SK-N-SH treated with all-trans-retinoic acid at 6 μM for 48 hours (cell line): ENCODE measurements around the gene GCG.

Source experiments
- ATAC-seq: fragments of 200-7000 bp; cut with Tn5 transposase; 3 replicates; pipeline ENCODE4 v1.9.1; 2020; ENCODE audit warnings: mild to moderate bottlenecking, moderate library complexity
- ARNTL ChIP-seq: fragments of 450-650 bp; formaldehyde crosslinking; IDR thresholded peaks from 2 replicates; pipeline ENCODE4 v1.5.0; 2020; ENCODE audit warnings: low read depth, mild to moderate bottlenecking, moderate library complexity, borderline replicate concordance
- BACH2 ChIP-seq: fragments of 250-450 bp; sonication (Bioruptor Pico); IDR thresholded peaks from 2 replicates; pipeline ENCODE4 v1.9.0; 2021; ENCODE audit warnings: mild to moderate bottlenecking, borderline replicate concordance
- CSDC2 ChIP-seq: fragments of 250-450 bp; sonication (Bioruptor Pico); IDR thresholded peaks from 2 replicates; pipeline ENCODE4 v1.5.0; 2020; ENCODE audit warnings: mild to moderate bottlenecking, moderate library complexity
- ESRRG ChIP-seq: fragments of 250-450 bp; sonication (Bioruptor Pico); IDR thresholded peaks from 2 replicates; pipeline ENCODE4 v1.6.1; 2021; ENCODE audit warnings: mild to moderate bottlenecking
- GLIS3 ChIP-seq: fragments of 250-450 bp; sonication (Bioruptor Pico); IDR thresholded peaks from 2 replicates; pipeline ENCODE4 v1.5.0; 2020; ENCODE audit warnings: mild to moderate bottlenecking, moderate library complexity
- ISL1 ChIP-seq: fragments of 250-450 bp; sonication (Bioruptor Pico); IDR thresholded peaks from 2 replicates; pipeline ENCODE4 v2.1.2; 2022; ENCODE audit warnings: mild to moderate bottlenecking, moderate library complexity
- OSR1 ChIP-seq: fragments of 250-450 bp; sonication (Bioruptor Pico); IDR thresholded peaks from 2 replicates; pipeline ENCODE4 v1.8.0; 2022; ENCODE audit warnings: moderate library complexity, mild to moderate bottlenecking, inconsistent platforms
- POU6F1 ChIP-seq: fragments of 250-450 bp; sonication (Bioruptor Pico); IDR thresholded peaks from 2 replicates; pipeline ENCODE4 v1.8.0; 2021; ENCODE audit warnings: low read depth, mild to moderate bottlenecking, moderate library complexity, borderline replicate concordance
- SNAI2 ChIP-seq: fragments of 250-450 bp; sonication (Bioruptor Pico); IDR thresholded peaks from 2 replicates; pipeline ENCODE4 v1.5.0; 2020; ENCODE audit warnings: mild to moderate bottlenecking, moderate library complexity
- TCF4 ChIP-seq: fragments of 250-450 bp; sonication (Bioruptor Pico); IDR thresholded peaks from 2 replicates; pipeline ENCODE4 v1.8.0; 2021; ENCODE audit warnings: mild to moderate bottlenecking, moderate library complexity, borderline replicate concordance
- TOX ChIP-seq: fragments of 250-450 bp; sonication (Bioruptor Pico); IDR thresholded peaks from 2 replicates; pipeline ENCODE4 v1.8.0; 2021; ENCODE audit warnings: mild to moderate bottlenecking, moderate library complexity, borderline replicate concordance
- TSHZ2 ChIP-seq: fragments of 250-450 bp; sonication (Bioruptor Pico); IDR thresholded peaks from 2 replicates; pipeline ENCODE4 v1.5.0; 2020; ENCODE audit warnings: mild to moderate bottlenecking, moderate library complexity
- ZFP3 ChIP-seq: fragments of 250-450 bp; sonication (Bioruptor Pico); IDR thresholded peaks from 2 replicates; pipeline ENCODE4 v1.5.0; 2020; ENCODE audit warnings: mild to moderate bottlenecking, moderate library complexity
- ZNF565 ChIP-seq: fragments of 450-650 bp; formaldehyde crosslinking; conservative IDR thresholded peaks from 2 replicates; pipeline ENCODE4 v1.5.0; 2020; ENCODE audit warnings: low read depth, mild to moderate bottlenecking, moderate library complexity
- ZNF8 ChIP-seq: fragments of 450-650 bp; formaldehyde crosslinking; IDR thresholded peaks from 2 replicates; pipeline ENCODE4 v1.5.0; 2020; ENCODE audit warnings: mild to moderate bottlenecking, moderate library complexity
- TF ChIP-seq, protein P1 (sequence below): fragments of 250-450 bp; sonication (Bioruptor Pico); IDR thresholded peaks from 2 replicates; pipeline ENCODE4 v1.8.0; 2020; ENCODE audit warnings: mild to moderate bottlenecking, moderate library complexity, borderline replicate concordance
- TF ChIP-seq, protein P2 (sequence below): fragments of 250-450 bp; sonication (Bioruptor Pico); IDR thresholded peaks from 2 replicates; pipeline ENCODE4 v1.5.1; 2020; ENCODE audit warnings: low read depth, mild to moderate bottlenecking, moderate library complexity
- TF ChIP-seq, protein P3 (sequence below): fragments of 250-450 bp; sonication (Bioruptor Pico); IDR thresholded peaks from 2 replicates; pipeline ENCODE4 v1.5.1; 2021; ENCODE audit warnings: mild to moderate bottlenecking, moderate library complexity

Gene GCG

GRCh38 chr2:162188451-162188850, 36.4 kb upstream of the GCG start:
- no peak for ATAC-seq
- no peak for TF ChIP-seq ISL1 (CRISPR knock-in tag)
- TF ChIP-seq, protein P1, sequence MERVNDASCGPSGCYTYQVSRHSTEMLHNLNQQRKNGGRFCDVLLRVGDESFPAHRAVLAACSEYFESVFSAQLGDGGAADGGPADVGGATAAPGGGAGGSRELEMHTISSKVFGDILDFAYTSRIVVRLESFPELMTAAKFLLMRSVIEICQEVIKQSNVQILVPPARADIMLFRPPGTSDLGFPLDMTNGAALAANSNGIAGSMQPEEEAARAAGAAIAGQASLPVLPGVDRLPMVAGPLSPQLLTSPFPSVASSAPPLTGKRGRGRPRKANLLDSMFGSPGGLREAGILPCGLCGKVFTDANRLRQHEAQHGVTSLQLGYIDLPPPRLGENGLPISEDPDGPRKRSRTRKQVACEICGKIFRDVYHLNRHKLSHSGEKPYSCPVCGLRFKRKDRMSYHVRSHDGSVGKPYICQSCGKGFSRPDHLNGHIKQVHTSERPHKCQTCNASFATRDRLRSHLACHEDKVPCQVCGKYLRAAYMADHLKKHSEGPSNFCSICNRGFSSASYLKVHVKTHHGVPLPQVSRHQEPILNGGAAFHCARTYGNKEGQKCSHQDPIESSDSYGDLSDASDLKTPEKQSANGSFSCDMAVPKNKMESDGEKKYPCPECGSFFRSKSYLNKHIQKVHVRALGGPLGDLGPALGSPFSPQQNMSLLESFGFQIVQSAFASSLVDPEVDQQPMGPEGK (CRISPR knock-in tag): no peak
- TF ChIP-seq BACH2 (CRISPR knock-in tag): no peak
- no peak for TF ChIP-seq POU6F1 (CRISPR knock-in tag)
- TF ChIP-seq ESRRG (CRISPR knock-in tag): no peak
- TF ChIP-seq TCF4 (CRISPR knock-in tag): no peak
- TF ChIP-seq ZNF8: no peak

DNA sequence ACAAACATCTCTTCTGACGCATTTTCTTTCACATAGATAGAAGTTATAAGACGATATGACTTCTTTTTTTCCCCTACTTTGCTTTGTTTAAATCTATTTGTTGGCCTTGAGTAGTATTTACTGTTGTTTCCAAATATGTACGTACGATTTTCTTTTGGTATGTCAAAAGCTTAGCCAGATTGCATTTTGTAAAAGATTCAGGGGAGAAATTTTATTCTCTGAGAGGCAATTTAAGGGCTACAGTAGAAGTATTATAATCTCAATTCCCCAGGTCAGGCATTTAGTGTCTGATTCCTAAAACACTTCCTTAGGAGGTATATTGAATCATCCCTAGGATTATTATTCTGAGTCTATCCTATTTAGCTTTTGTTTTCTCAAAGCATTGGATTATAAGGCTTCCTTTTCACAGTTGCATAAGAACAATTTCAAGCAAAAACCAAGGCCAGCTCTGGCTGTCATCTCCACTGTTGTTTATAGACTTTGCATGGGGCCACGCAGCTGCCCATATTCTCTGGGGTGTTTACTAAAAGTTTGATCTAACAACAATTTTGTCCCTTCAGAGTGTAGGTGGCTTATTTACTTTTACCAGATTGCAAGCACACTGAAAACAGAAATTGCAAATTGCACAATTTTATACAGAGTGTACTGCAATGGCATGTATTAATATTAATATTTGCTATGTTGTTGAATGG, 33.6 kb upstream of the GCG start:
- no peak for TF ChIP-seq GLIS3 (CRISPR knock-in tag)
- no peak for TF ChIP-seq OSR1 (CRISPR knock-in tag)
- TF ChIP-seq BACH2 (CRISPR knock-in tag): no peak
- TF ChIP-seq, protein P2, sequence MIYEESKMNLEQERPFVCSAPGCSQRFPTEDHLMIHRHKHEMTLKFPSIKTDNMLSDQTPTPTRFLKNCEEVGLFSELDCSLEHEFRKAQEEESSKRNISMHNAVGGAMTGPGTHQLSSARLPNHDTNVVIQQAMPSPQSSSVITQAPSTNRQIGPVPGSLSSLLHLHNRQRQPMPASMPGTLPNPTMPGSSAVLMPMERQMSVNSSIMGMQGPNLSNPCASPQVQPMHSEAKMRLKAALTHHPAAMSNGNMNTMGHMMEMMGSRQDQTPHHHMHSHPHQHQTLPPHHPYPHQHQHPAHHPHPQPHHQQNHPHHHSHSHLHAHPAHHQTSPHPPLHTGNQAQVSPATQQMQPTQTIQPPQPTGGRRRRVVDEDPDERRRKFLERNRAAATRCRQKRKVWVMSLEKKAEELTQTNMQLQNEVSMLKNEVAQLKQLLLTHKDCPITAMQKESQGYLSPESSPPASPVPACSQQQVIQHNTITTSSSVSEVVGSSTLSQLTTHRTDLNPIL (CRISPR knock-in tag): no peak
- no peak for TF ChIP-seq ISL1 (CRISPR knock-in tag)
- no peak for TF ChIP-seq SNAI2
- no peak for TF ChIP-seq TCF4 (CRISPR knock-in tag)
- TF ChIP-seq, protein P1 (CRISPR knock-in tag): no peak
- TF ChIP-seq TOX (CRISPR knock-in tag): no peak
- TF ChIP-seq, protein P3, sequence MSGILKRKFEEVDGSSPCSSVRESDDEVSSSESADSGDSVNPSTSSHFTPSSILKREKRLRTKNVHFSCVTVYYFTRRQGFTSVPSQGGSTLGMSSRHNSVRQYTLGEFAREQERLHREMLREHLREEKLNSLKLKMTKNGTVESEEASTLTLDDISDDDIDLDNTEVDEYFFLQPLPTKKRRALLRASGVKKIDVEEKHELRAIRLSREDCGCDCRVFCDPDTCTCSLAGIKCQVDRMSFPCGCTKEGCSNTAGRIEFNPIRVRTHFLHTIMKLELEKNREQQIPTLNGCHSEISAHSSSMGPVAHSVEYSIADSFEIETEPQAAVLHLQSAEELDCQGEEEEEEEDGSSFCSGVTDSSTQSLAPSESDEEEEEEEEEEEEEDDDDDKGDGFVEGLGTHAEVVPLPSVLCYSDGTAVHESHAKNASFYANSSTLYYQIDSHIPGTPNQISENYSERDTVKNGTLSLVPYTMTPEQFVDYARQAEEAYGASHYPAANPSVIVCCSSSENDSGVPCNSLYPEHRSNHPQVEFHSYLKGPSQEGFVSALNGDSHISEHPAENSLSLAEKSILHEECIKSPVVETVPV (CRISPR knock-in tag): no peak
- TF ChIP-seq ESRRG (CRISPR knock-in tag): no peak
- no peak for TF ChIP-seq ZNF565 (CRISPR knock-in tag)
- TF ChIP-seq CSDC2 (CRISPR knock-in tag): no peak
- TF ChIP-seq ARNTL (CRISPR knock-in tag): no peak
- no peak for TF ChIP-seq POU6F1 (CRISPR knock-in tag)
- no peak for TF ChIP-seq TSHZ2 (CRISPR knock-in tag)
- no peak for TF ChIP-seq ZFP3 (CRISPR knock-in tag)
- no peak for ATAC-seq
